NCI-H2081 (cell line): ENCODE results near the gene NSUN3.
"Not testable (repeated sequence)": the region's sequence is repeated elsewhere in the genome, so short reads cannot be mapped to it uniquely, and the experiment has no call there.

Experiments
- DNase-seq, 2 experiments: peaks; one replicate each; lab custom pipeline; 2025; lab: John Stamatoyannopoulos, UW

Gene NSUN3

DNA sequence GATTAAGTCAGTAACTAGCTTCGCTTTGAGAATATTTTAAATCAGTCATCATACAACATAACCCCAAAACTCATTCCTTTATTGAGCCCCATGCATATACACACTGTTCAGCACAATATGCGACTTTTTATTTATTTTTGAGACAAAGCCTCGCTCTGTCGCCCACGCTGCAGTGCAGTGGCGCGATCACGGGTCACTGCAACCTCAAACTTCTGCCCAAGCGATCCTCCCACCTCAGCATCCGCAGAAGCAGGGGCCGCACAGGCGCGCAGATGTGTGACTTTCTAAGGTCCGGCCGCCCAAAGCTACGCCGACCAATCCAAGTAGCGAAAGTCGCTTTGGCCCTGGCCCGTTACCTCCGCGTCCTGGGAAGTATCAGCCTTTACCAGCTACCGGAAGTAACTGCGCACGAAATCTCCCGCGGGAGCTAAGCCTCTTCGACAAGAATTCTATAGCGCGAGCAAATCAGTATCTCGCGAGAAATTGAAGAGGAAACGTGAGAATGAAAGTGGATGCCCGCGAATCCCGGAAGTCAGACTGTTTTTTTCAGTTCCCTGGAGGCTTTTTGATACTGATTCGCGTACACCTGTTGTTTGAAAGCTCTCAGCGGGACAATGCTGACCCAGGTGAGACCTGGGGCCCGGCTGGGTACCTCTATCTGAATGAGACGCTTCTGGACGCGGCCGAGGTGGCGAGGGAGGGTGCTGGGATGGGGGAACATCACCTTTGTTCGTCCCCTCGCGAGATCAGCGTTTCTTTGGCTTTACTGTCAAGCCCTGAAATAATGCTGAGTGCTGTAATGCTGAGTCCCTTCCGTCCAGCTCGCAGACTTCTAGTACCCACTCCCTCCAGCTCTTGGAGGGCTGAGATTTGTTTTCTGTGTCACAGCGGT is at the start of gene NSUN3, which contains the start of gene DHFR2:
Gene NSUN3 (plus strand): TSS at position 549 of the 892 bp plus-strand sequence. CDS start 66 bp downstream, at position 615.
Gene DHFR2 (minus strand): TSS at position 404 of the 892 bp plus-strand sequence. CDS start 1,405 bp downstream, outside the sequence.
- DNase-seq = peak; percentile 96 to 98

DNA sequence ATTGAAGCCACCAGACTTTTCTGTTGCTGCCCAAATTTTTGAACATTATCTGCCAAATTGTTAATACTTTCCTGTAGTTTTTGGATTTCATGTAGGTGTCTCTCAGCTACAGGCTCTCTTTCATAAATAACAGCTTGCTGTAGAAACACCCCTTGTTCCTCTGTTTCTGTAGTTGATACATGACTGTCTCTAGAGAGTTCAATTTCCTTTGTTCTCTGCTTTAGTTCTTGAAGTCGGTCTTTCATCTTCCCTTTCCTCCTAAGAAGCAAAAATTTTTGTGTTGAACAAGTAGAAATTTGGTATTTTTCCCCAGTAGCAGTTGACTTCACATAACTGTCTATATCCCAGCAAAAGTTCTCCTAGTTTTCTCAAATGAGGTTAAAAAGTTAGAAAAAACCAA is 47.8 kb upstream of the NSUN3 start:
- DNase-seq = no peak

- no peak for DNase-seq
Observed at GRCh38 chr3:94019659-94020058, 43.2 kb upstream of the NSUN3 start.

- DNase-seq = no peak
Observed at GRCh38 chr3:94020293-94020692, 42.6 kb upstream of the NSUN3 start.

DNA sequence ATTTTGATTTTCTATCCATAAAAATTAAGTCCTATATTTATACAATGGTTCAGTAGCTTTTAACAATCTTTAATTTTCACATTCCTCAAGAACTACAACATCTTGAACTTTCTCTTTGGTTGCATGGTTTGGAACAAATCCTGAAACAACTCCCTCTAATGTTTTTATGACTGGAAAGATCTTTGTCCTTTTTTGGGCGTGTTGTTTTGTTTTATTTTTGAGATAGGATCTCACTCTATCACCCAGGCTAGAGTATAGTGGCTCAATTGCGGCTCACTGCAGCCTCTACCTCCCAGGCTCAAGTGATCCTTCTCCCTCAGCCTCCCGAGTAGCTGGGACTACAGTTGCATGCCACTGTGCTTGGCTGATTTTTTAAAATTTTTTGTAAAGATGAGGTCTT is 38.5 kb upstream of the NSUN3 start:
- no peak for DNase-seq

DNA sequence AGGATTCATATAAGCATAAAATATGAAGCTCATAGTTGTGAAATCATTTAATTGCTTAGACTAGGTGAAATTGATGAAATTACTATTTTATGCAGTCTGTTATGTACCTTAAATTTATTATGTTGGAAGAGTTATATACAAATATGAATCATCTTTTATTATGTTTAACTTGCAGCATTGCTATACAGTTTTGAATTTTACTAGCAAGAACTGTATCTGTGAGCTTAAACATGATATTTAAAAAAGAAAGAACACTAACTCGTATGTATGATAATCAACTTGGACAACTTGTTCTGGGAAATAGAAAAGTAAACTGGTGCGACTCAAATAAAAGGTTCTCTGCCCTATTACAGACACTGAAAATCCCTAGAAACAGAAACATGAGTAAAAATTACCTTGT is 36.2 kb upstream of the NSUN3 start:
- no peak for DNase-seq

GRCh38 chr3:94028093-94028837 is 34.6 kb upstream of the NSUN3 start, which contains the start of gene STX19:
TSS of gene STX19 (minus strand) at chr3:94028597. CDS start at chr3:94015269, 13,328 bp downstream.
- peak; percentile 75 to 90 for DNase-seq

GRCh38 chr3:94036909-94037507 is 25.9 kb upstream of the NSUN3 start:
- peak; percentile 3 to 19 for DNase-seq

DNA sequence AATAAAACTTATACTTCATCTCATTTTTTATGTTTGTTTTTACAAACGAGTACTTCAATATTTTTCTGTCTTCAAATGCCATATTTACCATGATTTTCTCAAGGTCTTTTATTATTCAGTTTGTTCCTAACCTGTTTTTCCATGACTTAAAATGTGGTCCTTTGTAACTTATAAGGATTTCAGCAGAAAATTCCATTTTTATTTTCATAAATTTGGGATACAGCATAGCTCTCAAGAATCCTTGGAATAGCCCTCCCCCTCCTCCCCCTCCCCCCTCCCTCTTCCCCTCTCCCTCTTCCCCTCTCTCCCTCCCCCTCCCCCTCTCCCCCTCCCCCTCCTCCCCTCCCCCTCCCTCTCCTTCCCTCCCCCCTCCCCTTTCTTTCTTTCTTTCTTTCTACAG is 19.6 kb upstream of the NSUN3 start:
- DNase-seq = no peak

GRCh38 chr3:94044100-94044936 is 18.5 kb upstream of the NSUN3 start:
- DNase-seq = not testable (repeated sequence)

DNA sequence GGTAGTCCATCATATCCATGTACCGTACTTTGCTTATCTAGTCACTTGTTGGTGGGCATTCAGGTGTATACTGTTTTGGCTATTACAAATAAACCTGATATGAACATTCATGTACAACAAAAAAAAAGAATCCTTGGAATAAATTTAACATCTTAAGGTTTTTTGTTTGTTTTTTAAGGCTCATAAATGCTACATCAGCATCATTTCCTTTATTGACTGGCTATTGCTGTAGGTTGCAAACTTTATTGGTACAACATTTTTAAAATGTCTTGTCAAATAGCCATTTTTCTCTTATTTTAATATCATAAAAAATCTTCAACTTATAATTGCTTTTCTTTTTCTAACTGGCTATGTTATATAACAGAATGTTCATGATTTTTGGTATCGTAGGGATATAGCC is 16.3 kb upstream of the NSUN3 start:
- no peak for DNase-seq

DNA sequence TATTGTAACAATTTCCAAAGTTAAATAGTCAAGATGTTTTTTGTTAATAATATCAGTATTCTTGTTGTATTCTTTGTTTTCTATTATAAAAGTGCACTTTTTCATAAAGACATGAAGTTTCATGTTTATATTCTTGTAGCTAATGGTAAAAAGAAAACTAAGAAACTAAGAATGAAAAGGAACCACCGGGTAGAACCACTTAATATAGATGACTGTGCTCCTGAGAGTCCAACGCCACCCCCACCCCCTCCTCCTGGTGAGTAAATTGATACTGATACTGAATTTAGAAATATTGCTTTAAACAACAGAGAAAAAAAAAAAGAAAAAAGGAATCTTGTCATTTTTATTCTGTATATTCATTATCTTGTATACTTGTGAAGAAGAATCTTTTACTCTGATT is 13.6 kb upstream of the NSUN3 start:
- DNase-seq = no peak

- DNase-seq = no peak
Observed at GRCh38 chr3:94050546-94050945, 12.3 kb upstream of the NSUN3 start.

- no peak for DNase-seq
Observed at GRCh38 chr3:94061297-94061696, 1.6 kb upstream of the NSUN3 start.

- no peak for DNase-seq
Observed at GRCh38 chr3:94063496-94064119, 747 bp downstream of the NSUN3 start.

GRCh38 chr3:94064243-94064860 is 1.5 kb downstream of the NSUN3 start:
- DNase-seq = no peak

- DNase-seq = no peak
Observed at GRCh38 chr3:94065122-94065521, 2.3 kb downstream of the NSUN3 start.

GRCh38 chr3:94065819-94066480 is 3.1 kb downstream of the NSUN3 start:
- DNase-seq = no peak

DNA sequence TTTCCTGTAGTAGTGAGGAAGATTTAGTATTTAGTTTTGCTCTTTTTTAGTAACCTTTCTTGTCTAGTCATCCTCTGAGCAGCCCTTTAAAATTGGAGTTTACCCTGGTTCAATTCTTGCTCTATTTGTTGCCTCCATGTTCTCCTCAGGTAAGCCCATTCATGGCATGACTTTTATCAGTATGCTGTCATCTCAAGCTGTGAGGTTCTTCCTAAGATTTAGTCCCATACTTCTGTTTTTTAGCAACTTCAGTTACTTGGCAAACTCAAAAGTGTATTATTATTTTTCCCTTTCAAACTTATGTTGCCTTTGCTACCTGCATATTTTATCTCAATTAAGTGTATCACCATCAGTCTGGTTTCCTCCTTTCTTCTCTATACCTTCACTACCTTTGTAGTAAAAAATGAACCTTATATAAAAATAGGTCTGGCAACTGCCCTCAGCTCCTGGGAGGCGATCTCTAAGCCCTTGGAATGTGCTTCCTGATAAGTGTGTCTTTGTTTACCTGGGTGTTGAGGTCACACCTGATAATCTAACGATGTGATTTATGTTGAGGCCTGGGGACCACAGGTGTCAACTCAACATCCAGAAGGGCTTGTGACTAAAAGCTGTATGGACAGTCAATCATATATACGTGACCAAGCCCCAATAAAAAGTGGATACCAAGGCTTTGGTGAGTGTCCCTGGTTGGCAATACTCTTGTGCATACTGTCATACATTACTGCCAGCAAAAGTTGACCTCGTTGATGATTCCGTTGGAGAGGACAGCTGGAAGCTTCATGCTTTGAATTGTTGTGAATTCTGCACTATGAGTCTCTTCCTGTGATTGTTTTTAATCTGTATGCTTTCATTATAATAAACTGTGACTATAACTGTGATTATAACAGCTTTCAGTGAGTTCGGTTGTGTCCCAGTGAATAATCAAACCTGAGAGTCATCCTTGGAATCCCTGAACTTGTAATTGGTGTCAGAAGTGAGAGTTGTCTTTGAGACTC is 3.9 kb downstream of the NSUN3 start:
- no peak for DNase-seq
